ENCODE data around the gene DBX1. TPM values are rescaled to one million over a fixed set of nuclear protein-coding genes. Genes with fewer than 3 reads are reported as not detected.

Gene DBX1
- total RNA-seq, 2 donors from 2014 or later, result not detected

DNA sequence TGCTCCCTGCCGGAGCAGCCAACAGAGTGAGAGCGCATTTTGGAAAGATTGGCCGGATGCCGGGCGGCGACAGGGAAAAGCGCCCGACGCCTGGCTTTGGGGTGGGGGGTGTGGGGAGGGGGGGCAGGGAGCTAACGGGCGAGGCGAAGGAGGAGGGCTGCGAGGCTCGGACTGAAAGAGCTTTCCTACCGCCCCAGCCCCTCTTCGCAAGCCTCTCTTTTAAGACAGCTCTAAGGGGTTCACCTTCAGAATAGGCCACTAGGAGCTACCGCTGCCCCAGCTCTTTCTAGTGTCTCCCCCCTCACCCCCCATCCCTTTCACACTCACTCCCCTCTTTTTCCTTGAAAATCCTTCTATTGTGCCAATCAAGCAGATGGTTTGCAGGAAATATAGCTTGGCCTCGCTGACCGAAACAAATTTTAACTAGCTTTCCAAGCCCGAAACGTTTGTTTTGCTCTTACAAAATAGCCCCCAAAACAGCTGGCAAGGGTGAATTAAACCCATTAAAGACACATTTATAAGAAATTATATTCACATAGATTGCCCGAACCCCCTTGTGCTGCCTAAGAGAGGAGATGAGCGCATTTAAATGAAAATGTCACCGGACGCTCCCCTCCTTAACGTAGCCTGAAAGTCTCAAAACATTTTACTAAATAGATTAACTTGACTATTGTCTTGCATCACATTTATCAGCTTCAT, 3.7 kb upstream of the DBX1 start:
- no peak overlapping the region for H3K27ac Mint-ChIP-seq
- no peak for ATAC-seq
- H3K9me3 Mint-ChIP-seq, result peaks cover 0 to 11% of the 10 kb centered on the region in 2 donors
- DNase-seq (ENCODE audit: low spot score in 2 of 2), result no peak
- H3K36me3 Mint-ChIP-seq, result peaks cover under 1 to 35% of the 10 kb centered on the region in 2 donors

DNA sequence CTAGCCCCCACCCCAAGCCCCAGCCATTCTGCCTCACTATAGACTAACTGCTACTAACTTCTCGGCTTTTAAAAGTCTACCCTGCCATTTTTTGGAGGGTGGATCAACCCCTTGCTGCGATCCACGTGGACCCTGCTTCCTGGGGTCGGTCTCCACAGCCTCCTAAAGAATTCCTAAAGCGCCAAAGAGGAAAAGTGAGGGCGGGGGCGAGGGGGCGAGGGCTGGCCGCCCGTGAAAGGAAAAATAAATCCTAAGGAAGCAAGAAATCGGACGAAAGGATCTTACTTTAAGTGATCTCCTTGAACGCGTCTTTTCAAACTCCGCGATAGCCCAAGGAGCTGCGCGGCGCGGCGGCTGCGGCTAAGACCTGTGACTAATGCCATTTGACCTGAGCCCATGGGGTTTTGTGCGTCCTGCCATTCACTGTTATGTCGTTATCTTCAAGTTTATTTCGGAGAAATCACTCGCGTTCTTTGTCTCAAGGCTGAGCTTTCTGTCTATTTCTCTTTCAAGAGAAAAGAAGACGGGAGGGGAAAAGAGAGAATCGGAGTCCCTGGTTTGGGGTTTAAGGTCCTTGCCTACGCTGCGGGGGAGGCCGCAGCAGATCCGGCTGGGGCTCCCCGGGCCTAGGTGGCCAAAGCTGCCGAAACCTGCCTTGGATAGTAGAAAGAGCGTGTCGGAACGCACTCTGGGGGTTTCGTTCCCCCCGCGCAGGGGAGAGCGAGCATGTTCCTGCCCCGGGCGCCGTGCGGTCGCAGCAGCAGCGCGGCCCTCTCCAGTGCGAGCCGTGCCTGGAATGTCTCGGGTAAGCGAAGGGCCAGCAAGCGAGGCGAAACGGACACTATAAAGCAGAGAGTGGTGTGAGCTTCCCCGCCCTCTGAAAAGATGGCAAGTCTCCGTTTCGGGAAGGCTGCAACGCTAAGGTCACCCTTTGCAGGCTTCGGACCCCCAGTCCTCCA, 2.8 kb upstream of the DBX1 start:
- Mint-ChIP-seq H3K9me3 (peaks cover 0 to 14% of the 10 kb centered on the region in 2 donors), H3K36me3 (peaks cover 7 to 42% of the 10 kb centered on the region in 2 donors), H3K27ac (no peak overlapping the region)
- peak; percentile 34 to 67 for ATAC-seq
- DNase-seq (ENCODE audit: low spot score in 2 of 2), result peak in 1 of 2 donors; percentile 29

DNA sequence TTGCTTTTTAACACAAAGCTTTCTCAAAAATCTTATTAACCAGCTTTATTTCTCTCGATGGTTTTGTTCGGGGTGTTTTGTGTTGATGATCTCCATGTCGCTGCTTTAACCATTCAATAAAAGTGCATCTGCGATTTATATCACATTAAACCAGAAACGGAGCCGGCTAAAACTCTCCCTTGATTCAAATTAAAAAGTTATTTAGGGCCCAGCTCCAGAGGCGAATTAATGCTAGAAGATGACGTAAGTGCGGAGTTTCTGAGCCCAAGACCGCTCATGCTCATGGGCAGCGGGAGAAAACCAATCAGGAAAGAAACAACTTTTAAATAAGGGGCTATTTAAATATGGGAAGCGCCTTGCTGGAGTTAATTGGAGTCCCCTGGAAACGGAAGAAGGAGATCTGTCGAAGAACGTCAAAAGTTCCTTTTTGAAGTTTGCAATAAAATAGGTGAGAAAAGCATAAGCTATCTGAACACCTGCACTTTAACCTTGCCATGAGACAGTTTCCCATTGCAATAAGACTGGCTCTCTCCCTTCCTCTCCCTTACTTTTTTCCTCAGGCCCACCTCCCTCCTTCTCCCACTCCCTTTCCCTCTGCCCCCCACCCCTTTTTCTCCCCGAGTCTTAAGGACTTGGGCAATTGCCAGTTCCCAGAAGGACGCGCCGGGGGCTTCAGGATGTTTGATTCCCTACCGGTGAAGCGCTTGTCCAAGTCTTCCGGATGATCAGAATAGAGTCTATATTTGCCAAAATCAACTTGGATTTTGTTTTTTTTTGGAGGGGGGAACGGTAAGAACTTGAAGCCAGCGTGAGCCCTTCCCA, 1.9 kb upstream of the DBX1 start:
- peaks cover 0 to 9% of the 10 kb centered on the region in 2 donors for H3K9me3 Mint-ChIP-seq
- H3K36me3 Mint-ChIP-seq, result peaks cover 7 to 39% of the 10 kb centered on the region in 2 donors
- peak overlapping the region in 1 of 2 donors; percentile 36 for H3K27ac Mint-ChIP-seq
- ATAC-seq (no peak), DNase-seq (ENCODE audit: low spot score in 2 of 2) (no peak)

GRCh38 chr11:20161230-20161918, 1.1 kb upstream of the DBX1 start:
- H3K27ac Mint-ChIP-seq, result peak overlapping the region in 1 of 2 donors; percentile 36
- ATAC-seq (no peak), DNase-seq (ENCODE audit: low spot score in 2 of 2) (peak in 1 of 2 donors; percentile 5)
- H3K9me3 Mint-ChIP-seq, result peaks cover 0 to 9% of the 10 kb centered on the region in 2 donors
- H3K36me3 Mint-ChIP-seq, result peaks cover 7 to 39% of the 10 kb centered on the region in 2 donors

DNA sequence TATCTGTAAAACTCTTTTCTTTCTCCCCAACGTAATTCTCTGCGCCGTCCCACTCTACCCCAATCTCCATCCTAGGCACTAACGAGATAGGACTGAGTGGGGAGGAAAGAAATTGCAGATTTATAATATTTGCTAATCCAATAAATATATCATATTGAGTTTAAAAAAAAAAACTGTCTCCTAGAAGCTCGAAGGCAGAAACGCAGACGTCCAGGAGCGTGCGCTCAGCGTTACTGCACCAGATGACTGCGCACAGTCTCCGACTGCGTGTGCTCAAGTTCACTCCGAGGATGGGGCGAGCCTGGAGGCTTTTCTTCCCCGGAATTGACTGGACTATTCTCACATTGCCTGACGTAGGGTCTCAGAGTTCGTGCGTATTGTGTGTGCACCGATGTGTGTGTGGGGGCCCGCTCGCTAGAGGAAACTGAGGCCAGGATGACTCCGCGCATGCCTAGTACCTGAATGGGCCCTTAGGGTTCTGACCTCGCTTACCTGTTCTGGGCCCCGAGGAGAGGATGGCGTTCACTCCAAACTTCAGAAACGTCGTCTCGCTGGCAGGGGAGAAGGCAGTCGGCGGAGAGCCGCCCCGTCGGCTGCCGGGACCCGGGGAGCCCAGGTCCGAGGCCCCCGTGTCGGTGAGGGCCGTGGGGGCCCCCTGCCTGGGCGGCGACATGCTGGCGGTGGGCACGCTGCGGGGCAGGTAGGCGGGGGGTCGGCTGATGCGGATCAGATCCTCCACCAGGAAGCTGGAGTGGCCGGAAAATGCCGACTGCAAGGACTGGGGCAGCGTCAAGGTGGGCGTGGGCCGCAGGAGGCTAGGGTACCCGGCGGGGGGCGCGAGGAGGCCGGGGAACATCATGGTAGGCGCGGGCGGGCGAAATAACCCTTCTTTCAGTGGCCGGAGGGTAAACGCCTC, 551 bp downstream of the DBX1 start:
- peak in 1 of 2 donors; percentile 6 for DNase-seq (ENCODE audit: low spot score in 2 of 2)
- Mint-ChIP-seq H3K9me3 (peaks cover 0 to 9% of the 10 kb centered on the region in 2 donors), H3K27ac (peak overlapping the region in 1 of 2 donors; percentile 68), H3K36me3 (peaks cover 12 to 46% of the 10 kb centered on the region in 2 donors)
- ATAC-seq, result no peak

GRCh38 chr11:20158597-20159257, 1.5 kb downstream of the DBX1 start:
- peak overlapping the region in 1 of 2 donors; percentile 86 for H3K27ac Mint-ChIP-seq
- H3K36me3 Mint-ChIP-seq, result peaks cover 12 to 46% of the 10 kb centered on the region in 2 donors
- ATAC-seq, result no peak
- H3K9me3 Mint-ChIP-seq, result peaks cover 0 to 9% of the 10 kb centered on the region in 2 donors
- DNase-seq (ENCODE audit: low spot score in 2 of 2), result peak in 1 of 2 donors; percentile 15

DNA sequence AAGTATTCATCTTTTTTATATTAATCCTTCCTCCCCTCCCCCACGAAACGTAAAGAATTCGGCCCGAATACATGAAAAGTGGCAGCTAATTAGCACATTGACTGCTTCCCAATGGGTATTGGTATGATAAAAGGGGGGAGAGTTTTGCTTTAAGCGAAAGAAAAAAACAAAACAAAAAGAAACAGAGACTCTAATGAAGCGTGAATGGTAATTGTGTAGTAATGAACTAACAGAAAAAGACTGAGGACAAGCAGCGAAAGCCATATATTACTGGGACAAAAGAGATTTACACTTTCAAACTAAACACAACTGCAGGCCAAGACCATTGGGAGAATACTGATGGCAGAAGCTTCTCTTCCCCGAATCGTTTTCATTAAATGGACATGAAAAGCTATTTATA, 2.5 kb downstream of the DBX1 start:
- Mint-ChIP-seq H3K27ac (no peak overlapping the region), H3K9me3 (peaks cover 0 to 9% of the 10 kb centered on the region in 2 donors), H3K36me3 (peaks cover 12 to 38% of the 10 kb centered on the region in 2 donors)
- ATAC-seq (no peak), DNase-seq (ENCODE audit: low spot score in 2 of 2) (no peak)

DNA sequence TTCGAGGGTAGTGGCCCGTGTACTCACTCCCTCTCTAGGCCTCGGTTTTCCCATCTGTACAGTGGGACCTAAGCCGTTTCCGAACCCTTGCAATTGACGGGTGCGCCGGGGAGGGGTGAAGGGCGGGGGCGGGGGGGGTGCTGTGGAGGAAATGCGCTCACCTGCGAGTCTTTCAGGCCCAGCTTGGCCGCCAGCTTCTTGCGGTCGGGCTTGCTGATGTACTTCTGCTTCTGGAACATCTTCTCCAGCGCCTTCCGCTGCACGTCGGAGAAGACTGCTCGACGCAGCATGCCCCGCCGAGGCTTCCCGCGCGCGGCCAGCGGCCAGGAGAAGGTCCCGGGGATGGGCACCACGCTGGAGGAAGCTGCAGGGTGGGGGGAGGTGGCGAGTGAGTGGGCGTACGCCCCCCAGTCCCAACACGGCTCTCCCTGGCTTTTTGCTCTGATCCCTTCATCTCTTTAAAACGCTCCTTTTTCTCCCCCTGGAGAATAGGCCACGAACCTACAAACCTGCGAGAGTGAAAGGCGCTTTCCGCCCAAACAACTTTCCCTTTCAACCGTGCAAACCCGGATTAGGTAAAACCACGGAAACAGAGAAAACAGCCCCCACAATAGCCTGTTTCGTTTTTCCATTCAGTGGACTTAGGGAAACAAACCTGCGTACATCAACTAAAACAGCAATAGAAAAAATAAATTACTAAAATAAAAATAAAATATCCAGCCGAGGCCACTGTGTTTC, 3.2 kb downstream of the DBX1 start:
- Mint-ChIP-seq H3K36me3 (peaks cover 12 to 36% of the 10 kb centered on the region in 2 donors), H3K9me3 (peaks cover 0 to 9% of the 10 kb centered on the region in 2 donors), H3K27ac (no peak overlapping the region)
- peak in 1 of 2 donors; percentile 32 for DNase-seq (ENCODE audit: low spot score in 2 of 2)
- peak; percentile 60 to 81 for ATAC-seq

GRCh38 chr11:20156280-20156875, 3.9 kb downstream of the DBX1 start:
- Mint-ChIP-seq H3K36me3 (peaks cover 12 to 31% of the 10 kb centered on the region in 2 donors), H3K27ac (no peak overlapping the region), H3K9me3 (peaks cover 0 to 9% of the 10 kb centered on the region in 2 donors)
- DNase-seq (ENCODE audit: low spot score in 2 of 2) (peak; percentile 34 to 65), ATAC-seq (peak; percentile 81 to 87)

GRCh38 chr11:20155683-20156279, 4.5 kb downstream of the DBX1 start:
- Mint-ChIP-seq H3K9me3 (peaks cover 0 to 5% of the 10 kb centered on the region in 2 donors), H3K27ac (no peak overlapping the region), H3K36me3 (peaks cover 12 to 25% of the 10 kb centered on the region in 2 donors)
- DNase-seq (ENCODE audit: low spot score in 2 of 2) (no peak), ATAC-seq (no peak)

DNA sequence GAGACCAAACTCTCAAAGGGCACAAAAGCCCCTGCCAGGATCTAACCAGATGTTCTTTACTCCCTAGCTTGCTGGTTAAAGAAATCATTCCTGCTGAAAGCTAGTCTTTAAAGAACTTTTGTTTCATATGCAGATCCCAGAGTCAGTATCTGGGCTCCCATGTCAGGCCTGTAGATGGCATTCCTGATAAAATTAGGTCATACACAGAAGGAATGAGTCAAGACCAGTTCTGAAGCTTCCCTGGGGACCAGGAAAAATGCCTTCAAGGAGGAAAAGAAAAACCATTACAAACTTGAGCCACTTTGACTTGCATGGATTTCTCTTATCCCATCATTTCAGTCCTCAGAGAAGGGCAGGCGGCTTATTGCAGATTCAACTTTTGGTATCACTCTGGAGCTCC, 5.9 kb downstream of the DBX1 start:
- DNase-seq (ENCODE audit: low spot score in 2 of 2), result no peak
- ATAC-seq, result no peak
- H3K36me3 Mint-ChIP-seq, result peaks cover 12 to 20% of the 10 kb centered on the region in 2 donors
- H3K27ac Mint-ChIP-seq, result no peak overlapping the region
- H3K9me3 Mint-ChIP-seq, result peaks cover 0 to 5% of the 10 kb centered on the region in 2 donors

GRCh38 chr11:20138707-20139106, 21.6 kb downstream of the DBX1 start:
- H3K27ac Mint-ChIP-seq, result no peak overlapping the region
- DNase-seq (ENCODE audit: low spot score in 2 of 2) (no peak), ATAC-seq (no peak)
- H3K9me3 Mint-ChIP-seq, result no peaks in the 10 kb centered on the region
- H3K36me3 Mint-ChIP-seq, result peaks cover 0 to 11% of the 10 kb centered on the region in 2 donors

- H3K27ac Mint-ChIP-seq, result no peak overlapping the region
- H3K9me3 Mint-ChIP-seq, result no peaks in the 10 kb centered on the region
- peaks cover 0 to 11% of the 10 kb centered on the region in 2 donors for H3K36me3 Mint-ChIP-seq
- DNase-seq (ENCODE audit: low spot score in 2 of 2), result no peak
- ATAC-seq, result no peak
Observed at GRCh38 chr11:20137637-20138036, 22.6 kb downstream of the DBX1 start.
